ENCODE results near the gene DRC7. TPM values are rescaled to one million over a fixed set of nuclear protein-coding genes. Genes with fewer than 3 reads are reported as not detected.

Gene DRC7
- total RNA-seq, 2 donors from 2014 or later, result 1.6 to 1.8 TPM

DNA sequence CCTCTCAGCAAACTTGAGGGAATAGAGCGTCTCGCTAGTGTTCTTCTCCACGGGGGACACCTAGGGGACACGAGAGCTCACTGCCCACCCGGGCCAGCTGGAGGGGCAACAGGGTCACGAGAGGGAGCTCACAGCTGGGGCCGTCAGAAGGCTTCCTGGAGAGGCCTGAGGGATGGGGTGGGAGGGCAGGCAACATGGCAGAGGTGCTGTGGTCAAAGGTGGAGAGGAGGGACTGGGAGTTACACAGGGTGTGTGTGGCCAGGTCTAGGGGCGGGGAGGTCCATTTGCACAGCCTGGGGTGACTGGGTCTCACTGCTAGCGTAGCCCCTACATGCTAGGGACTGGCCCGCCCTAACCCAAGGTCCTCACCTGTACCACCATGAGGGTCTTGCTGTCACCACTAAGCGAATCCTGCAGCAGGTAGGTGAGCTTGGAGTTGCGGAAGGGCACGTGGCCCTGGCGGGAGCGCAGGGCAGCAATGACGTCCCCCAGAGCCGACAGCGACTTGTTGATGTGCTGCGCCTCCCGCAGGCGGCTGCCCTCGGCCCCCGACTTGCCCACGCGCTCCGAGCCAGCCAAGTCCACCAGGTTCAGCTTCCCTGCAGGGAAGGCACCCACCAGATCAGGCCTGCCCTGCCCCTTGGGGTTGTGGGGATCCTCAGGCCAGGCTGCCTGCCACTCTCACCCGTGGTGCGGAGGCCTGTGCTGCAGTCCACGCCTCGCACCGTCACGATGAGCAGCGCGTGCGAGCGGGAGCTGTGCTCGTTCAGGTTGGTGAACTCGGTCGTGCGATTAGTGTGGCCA is 66.0 kb downstream of the DRC7 start:
- TF ChIP-seq, protein P1, sequence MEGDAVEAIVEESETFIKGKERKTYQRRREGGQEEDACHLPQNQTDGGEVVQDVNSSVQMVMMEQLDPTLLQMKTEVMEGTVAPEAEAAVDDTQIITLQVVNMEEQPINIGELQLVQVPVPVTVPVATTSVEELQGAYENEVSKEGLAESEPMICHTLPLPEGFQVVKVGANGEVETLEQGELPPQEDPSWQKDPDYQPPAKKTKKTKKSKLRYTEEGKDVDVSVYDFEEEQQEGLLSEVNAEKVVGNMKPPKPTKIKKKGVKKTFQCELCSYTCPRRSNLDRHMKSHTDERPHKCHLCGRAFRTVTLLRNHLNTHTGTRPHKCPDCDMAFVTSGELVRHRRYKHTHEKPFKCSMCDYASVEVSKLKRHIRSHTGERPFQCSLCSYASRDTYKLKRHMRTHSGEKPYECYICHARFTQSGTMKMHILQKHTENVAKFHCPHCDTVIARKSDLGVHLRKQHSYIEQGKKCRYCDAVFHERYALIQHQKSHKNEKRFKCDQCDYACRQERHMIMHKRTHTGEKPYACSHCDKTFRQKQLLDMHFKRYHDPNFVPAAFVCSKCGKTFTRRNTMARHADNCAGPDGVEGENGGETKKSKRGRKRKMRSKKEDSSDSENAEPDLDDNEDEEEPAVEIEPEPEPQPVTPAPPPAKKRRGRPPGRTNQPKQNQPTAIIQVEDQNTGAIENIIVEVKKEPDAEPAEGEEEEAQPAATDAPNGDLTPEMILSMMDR (conservative IDR thresholded peaks at IDR 0.05), result no peak
- DNase-seq, result no peak

DNA sequence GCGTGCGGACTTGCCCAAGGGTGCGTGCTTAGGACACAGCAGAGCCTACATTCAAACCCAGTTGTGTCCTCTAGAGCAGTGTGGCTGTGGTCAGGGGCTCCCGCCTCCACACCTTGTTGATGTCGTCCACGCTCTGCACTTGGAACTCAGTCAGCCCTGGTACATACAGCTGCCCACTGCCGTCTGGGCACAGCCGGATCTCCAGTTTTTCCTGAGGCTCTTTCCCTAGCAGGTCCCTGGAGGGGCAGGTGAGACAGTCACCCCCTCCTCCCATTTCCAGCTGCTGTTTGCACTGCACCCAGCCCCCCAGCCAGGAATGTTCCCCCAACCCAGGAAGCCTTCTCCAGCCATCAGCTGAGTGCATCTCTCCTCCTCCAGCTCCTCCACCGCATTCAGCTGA is 66.7 kb downstream of the DRC7 start:
- Histone ChIP-seq H3K9ac (ENCODE audit: extremely low read depth, low read length, poor library complexity, severe bottlenecking) (no peak overlapping the region), H3K36me3 (ENCODE audit: control insufficient read depth, insufficient read depth, low read length) (peaks cover 38% of the 10 kb centered on the region), H3K27me3 (ENCODE audit: control insufficient read depth, insufficient read depth, low read length, poor library complexity, severe bottlenecking) (no peaks in the 10 kb centered on the region), H3K4me3 (ENCODE audit: low read length) (no peak overlapping the region), H3K27ac (ENCODE audit: low read depth, low read length) (no peak overlapping the region), H3K9me3 (ENCODE audit: control insufficient read depth, low read length) (no peaks in the 10 kb centered on the region), H3K4me1 (ENCODE audit: control insufficient read depth, insufficient read depth, low read length) (no peaks in the 10 kb centered on the region)
- TF ChIP-seq, protein P1 (conservative IDR thresholded peaks at IDR 0.05), result no peak
- H3K27ac Mint-ChIP-seq, result peak overlapping the region; percentile 21
- H3K27me3 Mint-ChIP-seq (ENCODE audit: insufficient read depth), result no peaks in the 10 kb centered on the region
- peaks cover 2% of the 10 kb centered on the region for H3K4me1 Mint-ChIP-seq
- DNase-seq, result no peak
- peaks cover 39% of the 10 kb centered on the region for H3K36me3 Mint-ChIP-seq (ENCODE audit: low read depth)
- peaks cover 3% of the 10 kb centered on the region for H3K9me3 Mint-ChIP-seq
- H3K4me3 Mint-ChIP-seq, result no peak overlapping the region
- WGBS, 2 experiments (ENCODE audit: insufficient coverage in 1 of 2, insufficient read length in 1 of 2), result 83% methylated on average over 9 of the region's 9 CpGs

More for the DNA sequence above, 66.0 kb downstream of the DRC7 start:
- Histone ChIP-seq H3K27me3 (ENCODE audit: control insufficient read depth, insufficient read depth, low read length, poor library complexity, severe bottlenecking) (no peaks in the 10 kb centered on the region), H3K4me1 (ENCODE audit: control insufficient read depth, insufficient read depth, low read length) (no peaks in the 10 kb centered on the region), H3K27ac (ENCODE audit: low read depth, low read length) (no peak overlapping the region), H3K36me3 (ENCODE audit: control insufficient read depth, insufficient read depth, low read length) (peaks cover 32% of the 10 kb centered on the region), H3K9ac (ENCODE audit: extremely low read depth, low read length, poor library complexity, severe bottlenecking) (no peak overlapping the region), H3K9me3 (ENCODE audit: control insufficient read depth, low read length) (no peaks in the 10 kb centered on the region), H3K4me3 (ENCODE audit: low read length) (no peak overlapping the region)
- H3K27ac Mint-ChIP-seq, result no peak overlapping the region
- WGBS, 2 experiments (ENCODE audit: insufficient coverage in 1 of 2, insufficient read length in 1 of 2), result 94% methylated on average over 29 to 40 of the region's 40 CpGs
- H3K36me3 Mint-ChIP-seq (ENCODE audit: low read depth), result peaks cover 39% of the 10 kb centered on the region
- H3K9me3 Mint-ChIP-seq, result peaks cover 3% of the 10 kb centered on the region
- H3K4me1 Mint-ChIP-seq, result peaks cover 2% of the 10 kb centered on the region
- no peaks in the 10 kb centered on the region for H3K27me3 Mint-ChIP-seq (ENCODE audit: insufficient read depth)
- H3K4me3 Mint-ChIP-seq, result no peak overlapping the region

DNA sequence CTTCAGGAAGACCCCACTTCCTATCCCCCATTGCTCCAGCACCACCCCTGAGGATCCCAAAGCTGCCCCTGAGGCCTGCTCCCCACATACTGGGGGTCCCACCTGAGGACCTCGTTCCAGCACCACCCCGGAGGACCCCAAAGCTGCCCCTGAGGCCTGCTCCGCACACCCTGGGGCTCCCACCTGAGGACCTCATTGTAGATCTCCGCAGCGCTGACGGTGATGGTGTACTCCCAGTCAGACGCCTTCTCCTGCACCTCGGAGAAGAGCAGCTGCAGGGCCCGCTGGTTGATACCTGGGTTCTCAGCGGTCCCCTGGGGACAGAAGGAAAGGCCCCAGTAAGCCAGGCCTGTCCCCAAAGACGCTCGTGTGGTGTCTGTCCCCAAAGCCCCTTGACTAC is 67.4 kb downstream of the DRC7 start:
- Mint-ChIP-seq H3K27ac (peak overlapping the region; percentile 21), H3K36me3 (ENCODE audit: low read depth) (peaks cover 44% of the 10 kb centered on the region), H3K27me3 (ENCODE audit: insufficient read depth) (no peaks in the 10 kb centered on the region), H3K4me3 (no peak overlapping the region), H3K9me3 (peaks cover 3% of the 10 kb centered on the region), H3K4me1 (peaks cover 2% of the 10 kb centered on the region)
- Histone ChIP-seq H3K27ac (ENCODE audit: low read depth, low read length) (no peak overlapping the region), H3K4me3 (ENCODE audit: low read length) (no peak overlapping the region), H3K36me3 (ENCODE audit: control insufficient read depth, insufficient read depth, low read length) (peaks cover 41% of the 10 kb centered on the region), H3K27me3 (ENCODE audit: control insufficient read depth, insufficient read depth, low read length, poor library complexity, severe bottlenecking) (no peaks in the 10 kb centered on the region), H3K9ac (ENCODE audit: extremely low read depth, low read length, poor library complexity, severe bottlenecking) (no peak overlapping the region), H3K9me3 (ENCODE audit: control insufficient read depth, low read length) (no peaks in the 10 kb centered on the region), H3K4me1 (ENCODE audit: control insufficient read depth, insufficient read depth, low read length) (no peaks in the 10 kb centered on the region)
- TF ChIP-seq, protein P1 (conservative IDR thresholded peaks at IDR 0.05), result no peak
- no peak for DNase-seq
- 93% methylated on average over 6 to 12 of the region's 12 CpGs for WGBS, 2 experiments (ENCODE audit: insufficient coverage in 1 of 2, insufficient read length in 1 of 2)
